Measurements from ENCODE around the gene TCN2. TPM values are rescaled to one million over a fixed set of nuclear protein-coding genes. Genes with fewer than 3 reads are reported as not detected.
A peak's percentile ranks its signal among the peaks of the same experiment; 100 is the strongest.

The TCN2 gene
- total and polyA plus RNA-seq, 2 of the 4 experiments (the other 2 are of a cell fraction) = 1.3 to 3.6 TPM

DNA sequence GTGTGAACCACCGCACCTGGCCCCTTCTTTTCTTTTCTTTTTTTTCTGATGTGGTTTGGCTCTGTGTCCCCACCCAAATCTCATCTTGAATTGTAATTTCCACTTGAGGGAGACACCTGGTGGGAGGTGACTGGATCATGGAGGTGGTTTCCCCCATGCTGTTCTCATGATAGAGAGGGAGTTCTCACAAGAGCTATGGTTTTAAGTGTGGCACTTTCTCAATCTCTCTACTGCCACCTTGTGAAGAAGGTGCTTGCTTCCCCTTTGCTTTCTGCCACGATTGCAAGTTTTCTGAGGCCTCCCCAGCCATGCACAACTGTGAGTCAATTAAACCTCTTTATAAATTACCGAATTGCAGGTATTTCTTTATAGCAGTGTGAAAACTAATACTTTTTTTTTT lies 4.9 kb upstream of the TCN2 start:
- dilution Hi-C loops (cut with HindIII; ENCODE audit: low sequenced_read_pairs, unreplicated experiment) = no loop called here
- Histone ChIP-seq H2AK5ac (ENCODE audit: low read depth, low read length) (no peak overlapping the region), H3K9me1 (ENCODE audit: insufficient read depth, low read length) (0 out of 2 replicates have a peak, but pooled peaks cover 3% of the 10 kb centered on the region), H3K4me2 (ENCODE audit: low read depth, low read length) (no peak overlapping the region), H3K4me1 (ENCODE audit: control insufficient read depth, insufficient read depth, low read length) (peaks cover 5% of the 10 kb centered on the region), H3K27me3 (ENCODE audit: control insufficient read depth, insufficient read depth, low read length) (no peaks in the 10 kb centered on the region; the same call in 1 of the 2 replicates), H3K4me3 (ENCODE audit: insufficient read depth, low read depth, low read length) (no peak overlapping the region), H2BK15ac (ENCODE audit: low read depth, low read length) (no peak overlapping the region), H2AFZ (replicated peaks; ENCODE audit: low read length, poor library complexity) (no peak overlapping the region), H4K20me1 (ENCODE audit: insufficient read depth, low read length) (no peaks in the 10 kb centered on the region), H4K5ac (ENCODE audit: low read depth, low read length) (no peak overlapping the region), H3K18ac (ENCODE audit: low read depth, low read length) (no peak overlapping the region), H3K9ac (ENCODE audit: low read depth, low read length) (no peak overlapping the region), H3K56ac (ENCODE audit: extremely low read depth, insufficient read depth, low read length) (no peak overlapping the region), H3K14ac (replicated peaks; ENCODE audit: low read depth, low read length) (no peak overlapping the region), H2BK120ac (ENCODE audit: low read depth, low read length) (no peak overlapping the region), H3K9me3 (ENCODE audit: control insufficient read depth, insufficient read depth, low read length) (no peaks in the 10 kb centered on the region), H3K23ac (ENCODE audit: low read depth, low read length) (no peak overlapping the region), H3K27ac (ENCODE audit: insufficient read depth, low read length) (no peak overlapping the region), H2BK20ac (ENCODE audit: low read depth, low read length) (no peak overlapping the region), H4K91ac (ENCODE audit: insufficient read depth, low read depth, low read length) (no peak overlapping the region), H2BK5ac (ENCODE audit: low read depth, low read length, poor library complexity, severe bottlenecking) (no peak overlapping the region), H4K8ac (ENCODE audit: low read depth in 2 of 2, low read length in 2 of 2) (no peak overlapping the region), H3K36me3 (ENCODE audit: control insufficient read depth, insufficient read depth, low read length) (no peaks in the 10 kb centered on the region), H3K79me1 (ENCODE audit: low read depth in 1 of 2, low read length in 2 of 2) (no peaks in the 10 kb centered on the region), H2AK9ac (replicated peaks; ENCODE audit: low read depth, low read length, poor library complexity) (no peak overlapping the region), H3K4ac (ENCODE audit: low read depth, low read length) (no peak overlapping the region)
- in situ Hi-C loops (cut with MboI; ENCODE audit: low sequenced_read_pairs) = no loop called here
- TF ChIP-seq, protein P1, sequence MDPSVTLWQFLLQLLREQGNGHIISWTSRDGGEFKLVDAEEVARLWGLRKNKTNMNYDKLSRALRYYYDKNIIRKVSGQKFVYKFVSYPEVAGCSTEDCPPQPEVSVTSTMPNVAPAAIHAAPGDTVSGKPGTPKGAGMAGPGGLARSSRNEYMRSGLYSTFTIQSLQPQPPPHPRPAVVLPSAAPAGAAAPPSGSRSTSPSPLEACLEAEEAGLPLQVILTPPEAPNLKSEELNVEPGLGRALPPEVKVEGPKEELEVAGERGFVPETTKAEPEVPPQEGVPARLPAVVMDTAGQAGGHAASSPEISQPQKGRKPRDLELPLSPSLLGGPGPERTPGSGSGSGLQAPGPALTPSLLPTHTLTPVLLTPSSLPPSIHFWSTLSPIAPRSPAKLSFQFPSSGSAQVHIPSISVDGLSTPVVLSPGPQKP (IDR thresholded peaks at IDR 0.05; ENCODE audit: borderline replicate concordance, low read depth, low read length) = no peak
- TF ChIP-seq RAD21 (IDR thresholded peaks at IDR 0.05; ENCODE audit: low read length) = peak; percentile 31; the same call in 1 of the 2 replicates
- TF ChIP-seq, protein P2, sequence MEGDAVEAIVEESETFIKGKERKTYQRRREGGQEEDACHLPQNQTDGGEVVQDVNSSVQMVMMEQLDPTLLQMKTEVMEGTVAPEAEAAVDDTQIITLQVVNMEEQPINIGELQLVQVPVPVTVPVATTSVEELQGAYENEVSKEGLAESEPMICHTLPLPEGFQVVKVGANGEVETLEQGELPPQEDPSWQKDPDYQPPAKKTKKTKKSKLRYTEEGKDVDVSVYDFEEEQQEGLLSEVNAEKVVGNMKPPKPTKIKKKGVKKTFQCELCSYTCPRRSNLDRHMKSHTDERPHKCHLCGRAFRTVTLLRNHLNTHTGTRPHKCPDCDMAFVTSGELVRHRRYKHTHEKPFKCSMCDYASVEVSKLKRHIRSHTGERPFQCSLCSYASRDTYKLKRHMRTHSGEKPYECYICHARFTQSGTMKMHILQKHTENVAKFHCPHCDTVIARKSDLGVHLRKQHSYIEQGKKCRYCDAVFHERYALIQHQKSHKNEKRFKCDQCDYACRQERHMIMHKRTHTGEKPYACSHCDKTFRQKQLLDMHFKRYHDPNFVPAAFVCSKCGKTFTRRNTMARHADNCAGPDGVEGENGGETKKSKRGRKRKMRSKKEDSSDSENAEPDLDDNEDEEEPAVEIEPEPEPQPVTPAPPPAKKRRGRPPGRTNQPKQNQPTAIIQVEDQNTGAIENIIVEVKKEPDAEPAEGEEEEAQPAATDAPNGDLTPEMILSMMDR (conservative IDR thresholded peaks at IDR 0.05; ENCODE audit: low read depth, low read length) = peak; percentile 27; the same call in 1 of the 2 replicates
- peak; percentile 10; the same call in 1 of the 2 replicates for TF ChIP-seq SMC3 (IDR thresholded peaks at IDR 0.05; ENCODE audit: low read depth, low read length)
- DNase-seq (peak; percentile 43), ATAC-seq (ENCODE audit: low read depth) (no peak)
- POLR2A ChIA-PET (ENCODE audit: unreplicated experiment) = no interaction called here
- CTCF ChIA-PET = interaction anchor here (0.6 kb wide), 2 partner anchors 154 to 850 kb away, joined by 3 to 4 read pairs; no protein-coding TSS in a partner anchor
- WGBS, 2 experiments (ENCODE audit: extremely low coverage in 2 of 2, insufficient read length in 1 of 2) = no CpG with 5 or more reads among the region's 3 CpGs
- BruUV-seq (replicated peaks) = no TSS peak
- intact Hi-C loops (cut with micrococcal nuclease) = no loop called here
